ENCODE data around the gene MOV10.
"Not testable (repeated sequence)": the region's sequence is repeated elsewhere in the genome, so short reads cannot be mapped to it uniquely, and the experiment has no call there.

MOV10 gene

DNA sequence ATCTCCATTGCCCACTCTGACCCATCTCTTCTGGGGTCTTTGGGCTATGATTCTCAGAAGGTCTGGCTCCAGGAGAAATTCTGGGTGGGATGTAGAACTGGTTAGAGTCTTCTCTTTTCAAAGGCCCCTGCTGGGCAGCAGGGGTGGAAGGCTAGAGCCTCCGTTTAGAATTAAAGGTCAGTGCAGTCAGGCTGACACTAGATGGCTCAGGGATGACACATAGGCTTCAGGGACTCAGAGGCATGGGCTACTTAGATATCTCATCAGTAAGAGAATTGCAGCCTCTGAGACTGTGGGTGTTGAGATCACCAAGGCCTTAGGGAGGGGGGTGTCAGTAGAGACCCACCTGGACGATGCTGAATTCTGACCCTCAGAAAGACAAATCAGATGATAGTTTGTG, 53.3 kb downstream of the MOV10 start:
- FAIRE-seq (no peak), DNase-seq (ENCODE audit: insufficient read length, low spot score) (no peak)

DNA sequence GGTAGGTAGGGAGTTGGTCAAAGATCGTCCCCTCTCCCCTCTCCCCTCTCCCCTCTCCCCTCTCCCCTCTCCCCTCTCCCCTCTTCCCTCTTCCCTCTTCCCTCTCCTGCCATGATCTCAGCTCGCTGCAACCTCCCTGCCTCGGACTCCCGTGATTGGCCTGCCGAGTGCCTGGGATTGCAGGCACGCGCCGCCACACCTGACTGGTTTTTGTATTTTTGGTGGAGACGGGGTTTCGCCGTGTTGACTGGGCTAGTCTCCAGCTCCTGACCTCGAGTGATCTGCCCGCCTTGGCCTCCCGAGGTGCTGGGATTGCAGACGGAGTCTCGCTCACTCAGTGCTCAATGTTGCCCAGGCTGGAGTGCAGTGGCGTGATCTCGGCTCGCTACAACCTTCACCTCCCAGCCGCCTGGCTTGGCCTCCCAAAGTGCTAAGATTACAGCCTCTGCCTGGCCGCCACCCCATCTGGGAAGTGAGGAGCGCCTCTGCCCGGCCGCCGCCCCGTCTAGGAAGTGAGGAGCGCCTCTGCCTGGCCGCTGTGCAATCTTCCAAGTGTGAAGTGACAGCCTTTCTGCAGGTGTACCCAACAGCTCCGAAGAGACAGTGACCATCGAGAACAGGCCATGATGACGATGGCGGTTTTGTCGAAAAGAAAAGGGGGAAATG, 54.0 kb downstream of the MOV10 start:
- not testable (repeated sequence) for FAIRE-seq; DNase-seq (ENCODE audit: insufficient read length, low spot score)

More for the DNA sequence above, 53.3 kb downstream of the MOV10 start:
- TF ChIP-seq, protein P1, sequence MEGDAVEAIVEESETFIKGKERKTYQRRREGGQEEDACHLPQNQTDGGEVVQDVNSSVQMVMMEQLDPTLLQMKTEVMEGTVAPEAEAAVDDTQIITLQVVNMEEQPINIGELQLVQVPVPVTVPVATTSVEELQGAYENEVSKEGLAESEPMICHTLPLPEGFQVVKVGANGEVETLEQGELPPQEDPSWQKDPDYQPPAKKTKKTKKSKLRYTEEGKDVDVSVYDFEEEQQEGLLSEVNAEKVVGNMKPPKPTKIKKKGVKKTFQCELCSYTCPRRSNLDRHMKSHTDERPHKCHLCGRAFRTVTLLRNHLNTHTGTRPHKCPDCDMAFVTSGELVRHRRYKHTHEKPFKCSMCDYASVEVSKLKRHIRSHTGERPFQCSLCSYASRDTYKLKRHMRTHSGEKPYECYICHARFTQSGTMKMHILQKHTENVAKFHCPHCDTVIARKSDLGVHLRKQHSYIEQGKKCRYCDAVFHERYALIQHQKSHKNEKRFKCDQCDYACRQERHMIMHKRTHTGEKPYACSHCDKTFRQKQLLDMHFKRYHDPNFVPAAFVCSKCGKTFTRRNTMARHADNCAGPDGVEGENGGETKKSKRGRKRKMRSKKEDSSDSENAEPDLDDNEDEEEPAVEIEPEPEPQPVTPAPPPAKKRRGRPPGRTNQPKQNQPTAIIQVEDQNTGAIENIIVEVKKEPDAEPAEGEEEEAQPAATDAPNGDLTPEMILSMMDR (IDR thresholded peaks at IDR 0.05; ENCODE audit: insufficient read depth, missing control alignments): no peak

DNA sequence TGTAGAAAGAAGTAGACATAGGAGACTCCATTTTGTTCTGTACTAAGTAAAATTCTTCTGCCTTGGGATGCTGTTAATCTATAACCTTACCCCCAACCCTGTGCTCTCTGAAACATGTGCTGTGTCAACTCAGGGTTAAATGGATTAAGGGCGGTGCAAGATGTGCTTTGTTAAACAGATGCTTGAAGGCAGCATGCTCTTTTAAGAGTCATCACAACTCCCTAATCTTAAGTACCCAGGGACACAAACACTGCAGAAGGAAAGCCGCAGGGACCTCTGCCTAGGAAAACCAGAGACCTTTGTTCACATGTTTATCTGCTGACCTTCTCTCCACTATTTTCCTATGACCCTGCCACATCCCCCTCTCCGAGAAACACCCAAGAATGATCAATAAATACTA, 54.6 kb downstream of the MOV10 start:
- not testable (repeated sequence) for FAIRE-seq; DNase-seq (ENCODE audit: insufficient read length, low spot score)

DNA sequence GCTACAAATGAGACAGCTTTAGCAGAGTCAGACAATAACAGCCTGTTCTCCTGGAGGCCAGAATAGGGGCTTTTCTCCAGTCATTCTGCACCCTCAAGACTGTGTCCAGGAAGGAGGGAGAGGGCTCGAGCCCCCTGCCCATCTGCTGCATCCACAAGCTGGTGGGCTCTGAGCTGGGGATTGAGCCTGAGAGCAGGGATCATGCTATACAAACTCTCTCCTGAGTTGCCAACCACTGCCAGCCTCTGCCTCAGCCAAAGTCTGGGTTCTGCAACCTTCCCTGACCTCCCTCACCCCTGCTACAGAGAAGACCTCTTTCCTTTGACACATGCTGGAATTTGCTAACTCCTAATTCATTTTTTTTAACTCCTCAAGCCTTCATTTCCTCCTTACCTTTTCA, 55.5 kb downstream of the MOV10 start:
- no peak for DNase-seq (ENCODE audit: insufficient read length, low spot score)
- TF ChIP-seq, protein P1 (IDR thresholded peaks at IDR 0.05; ENCODE audit: insufficient read depth, missing control alignments): no peak
- no peak for FAIRE-seq

DNA sequence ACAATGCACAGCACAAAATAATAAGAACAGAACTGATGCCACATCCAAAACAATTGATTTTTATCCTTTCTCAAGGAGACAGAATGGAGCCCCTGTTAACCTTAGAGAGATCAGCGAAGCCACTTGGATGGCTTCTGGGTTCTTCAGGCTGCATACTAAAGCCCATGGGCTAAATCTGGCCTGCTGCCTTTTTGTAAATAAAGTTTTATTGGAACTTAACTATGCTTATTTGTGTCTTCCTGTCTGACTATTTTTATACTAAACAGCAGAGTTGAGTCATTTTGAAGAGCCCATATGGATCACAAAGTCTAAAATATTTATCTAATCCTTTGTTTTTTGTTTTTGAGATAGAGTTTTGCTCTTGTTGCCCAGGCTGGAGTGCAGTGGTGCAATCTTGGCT, 57.0 kb downstream of the MOV10 start:
- no peak for FAIRE-seq
- TF ChIP-seq, protein P1 (IDR thresholded peaks at IDR 0.05; ENCODE audit: insufficient read depth, missing control alignments): no peak
- DNase-seq (ENCODE audit: insufficient read length, low spot score): no peak

DNA sequence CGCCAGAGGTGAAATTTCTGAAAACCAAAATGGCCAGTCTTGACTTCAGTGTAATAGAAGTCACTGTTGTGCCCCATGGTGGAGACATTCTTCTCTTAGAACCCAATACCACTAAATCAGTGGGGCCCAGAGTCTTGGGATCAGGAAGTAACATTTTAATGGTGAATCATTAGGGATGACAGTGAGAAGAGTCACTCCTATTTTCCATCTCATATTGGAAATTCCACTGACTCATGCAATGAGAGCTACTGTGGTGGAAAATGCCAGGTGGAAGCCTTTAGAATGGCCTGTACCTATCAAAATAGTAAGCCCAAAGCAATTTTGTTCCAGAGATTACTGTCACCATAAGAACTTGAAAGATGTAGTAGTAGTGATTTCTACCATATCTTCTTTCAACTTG, 61.3 kb downstream of the MOV10 start:
- FAIRE-seq: no peak
- TF ChIP-seq, protein P1 (IDR thresholded peaks at IDR 0.05; ENCODE audit: insufficient read depth, missing control alignments): no peak
- no peak for DNase-seq (ENCODE audit: insufficient read length, low spot score)

DNA sequence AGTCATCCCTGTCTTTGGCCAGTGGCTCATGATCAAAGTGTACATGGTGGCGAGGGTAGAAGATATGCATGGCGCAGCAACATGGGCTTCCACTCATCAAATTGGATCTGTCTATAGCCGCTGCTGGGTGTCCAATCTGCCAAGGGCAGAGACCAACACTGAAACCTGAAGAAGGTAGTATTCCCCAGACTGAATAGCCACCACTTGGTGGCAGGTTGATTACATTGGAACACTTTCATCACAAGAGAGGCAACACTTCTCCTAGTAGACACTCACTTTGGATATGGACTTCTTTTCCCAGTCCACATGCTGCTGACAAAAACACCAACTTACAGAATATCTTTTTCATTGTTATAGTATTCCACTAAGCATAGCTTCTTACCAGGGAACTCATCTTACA, 63.1 kb downstream of the MOV10 start:
- TF ChIP-seq, protein P1 (IDR thresholded peaks at IDR 0.05; ENCODE audit: insufficient read depth, missing control alignments): no peak
- FAIRE-seq: no peak
- DNase-seq (ENCODE audit: insufficient read length, low spot score): no peak

DNA sequence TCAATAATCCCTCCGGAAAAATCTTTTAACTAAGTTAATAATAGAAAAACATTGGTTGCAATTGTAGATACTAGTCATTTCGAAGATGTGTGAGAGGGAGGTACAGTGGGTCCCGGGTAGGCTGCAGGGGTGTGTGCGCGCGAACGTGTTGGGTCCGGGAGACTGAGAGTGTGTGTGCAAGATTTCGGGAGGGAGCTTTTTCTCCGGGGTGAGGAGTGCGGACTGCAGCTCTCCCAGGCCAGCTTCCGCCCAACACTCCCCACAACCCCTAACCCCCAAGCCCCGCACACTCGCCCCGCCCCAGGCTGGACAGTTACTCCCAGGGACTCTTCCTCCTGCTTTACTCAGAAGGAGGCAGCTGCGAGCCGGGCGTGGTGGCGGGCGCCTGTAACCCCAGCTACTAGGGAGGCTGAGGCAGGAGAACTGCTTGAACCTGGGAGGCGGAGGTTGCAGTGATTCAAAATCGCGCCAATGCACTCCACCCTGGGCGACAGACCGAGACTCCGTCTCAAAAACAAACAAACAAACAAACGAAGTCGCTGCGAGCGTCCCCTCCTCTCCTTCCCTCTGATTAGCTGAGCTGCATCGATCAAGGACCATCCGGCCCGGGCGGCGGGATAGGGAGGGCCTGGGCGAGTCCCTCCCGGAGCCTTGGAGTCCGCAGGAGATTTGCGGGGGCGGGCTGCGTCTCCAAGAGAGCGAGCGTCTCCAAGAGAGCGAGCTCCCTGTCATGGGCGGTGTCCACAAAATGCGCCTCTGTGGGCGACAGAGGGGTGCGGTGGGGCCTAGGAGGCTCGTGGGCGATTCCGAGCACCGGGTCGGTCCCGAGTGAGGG, 68.9 kb downstream of the MOV10 start:
- no peak for FAIRE-seq
- DNase-seq (ENCODE audit: insufficient read length, low spot score): no peak
- TF ChIP-seq, protein P1 (IDR thresholded peaks at IDR 0.05; ENCODE audit: insufficient read depth, missing control alignments): no peak
